ENCODE data around the gene IRF5.

IRF5 gene

DNA sequence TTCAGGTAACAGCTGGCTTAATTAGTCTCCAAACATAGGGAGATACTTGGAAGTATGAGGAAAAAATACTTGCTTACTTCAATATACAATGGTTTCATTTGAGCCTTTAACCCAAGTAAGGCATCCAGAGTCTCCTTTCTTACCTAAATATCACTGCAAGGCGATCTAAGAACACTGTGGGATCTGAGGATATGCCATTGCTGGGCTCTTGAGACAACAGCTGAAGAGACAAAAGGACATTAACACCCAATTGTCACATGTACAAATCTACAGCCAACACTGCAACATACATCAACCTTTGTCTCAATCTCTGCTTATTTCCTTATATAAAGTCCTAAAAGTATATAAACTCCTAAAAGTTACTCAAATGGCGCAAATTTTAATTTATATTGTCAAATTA lies 44.4 kb downstream of the IRF5 start:
- Histone ChIP-seq H3K27ac (ENCODE audit: extremely low read depth, low read depth, low read length) (no peak overlapping the region), H3K9me3 (ENCODE audit: control insufficient read depth, insufficient read depth, low read depth, low read length) (no peaks in the 10 kb centered on the region), H3K4me3 (ENCODE audit: low read depth, low read length) (no peak overlapping the region), H3K36me3 (ENCODE audit: control insufficient read depth in 2 of 2, insufficient read depth in 1 of 2, low read length in 2 of 2) (peaks cover 36 to 86% of the 10 kb centered on the region in 2 experiments), H3K4me1 (ENCODE audit: control insufficient read depth, insufficient read depth, low read length) (no peaks in the 10 kb centered on the region)
- POLR2A ChIA-PET = interaction anchor here (0.6 kb wide), 1 partner anchor 13 kb away, joined by 4 read pairs; no protein-coding TSS in a partner anchor
- CTCF ChIA-PET = interaction anchor here (1.7 kb wide), 1 partner anchor 109 kb away, joined by 6 read pairs; no protein-coding TSS in a partner anchor
- TF ChIP-seq ZNF324 (tag by site-specific recombination; IDR thresholded peaks at IDR 0.05) (no peak), HOXC10 (CRISPR knock-in tag; IDR thresholded peaks at IDR 0.05) (no peak), KLF7 (tag by site-specific recombination; IDR thresholded peaks at IDR 0.05; ENCODE audit: borderline replicate concordance) (no peak), ZNF112 (tag by site-specific recombination; IDR thresholded peaks at IDR 0.05) (no peak)

DNA sequence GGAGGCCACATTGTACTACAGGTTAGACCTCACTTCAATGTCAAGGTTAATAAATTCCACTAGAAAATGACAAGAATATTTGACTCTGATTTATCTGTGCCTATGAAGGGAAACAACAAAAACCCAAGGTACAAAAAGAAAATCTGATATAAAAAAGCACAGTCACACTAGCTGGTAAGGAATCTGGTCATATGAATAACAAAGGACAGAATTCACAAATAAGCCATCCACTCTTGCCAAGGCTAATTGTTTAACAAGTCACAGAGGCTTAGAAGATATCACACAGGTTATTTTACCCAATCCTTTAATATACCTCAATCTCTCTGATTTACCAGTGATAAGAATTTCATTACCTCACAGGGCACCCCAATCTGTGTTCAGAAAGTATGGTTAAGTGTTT lies 47.9 kb downstream of the IRF5 start:
- no peaks in the 10 kb centered on the region for H3K9me3 ChIP-seq (ENCODE audit: control insufficient read depth, insufficient read depth, low read depth, low read length)
- ChIA-PET CTCF (no interaction called here), POLR2A (no interaction called here)
- H3K27ac ChIP-seq (ENCODE audit: extremely low read depth, low read depth, low read length) = no peak overlapping the region
- no peaks in the 10 kb centered on the region for H3K4me1 ChIP-seq (ENCODE audit: control insufficient read depth, insufficient read depth, low read length)
- no peak overlapping the region for H3K4me3 ChIP-seq (ENCODE audit: low read depth, low read length)
- no peak for TF ChIP-seq ZNF266 (tag by site-specific recombination; IDR thresholded peaks at IDR 0.05; ENCODE audit: low read depth)
- no peak for TF ChIP-seq ZBTB20 (tag by site-specific recombination; IDR thresholded peaks at IDR 0.05)
- TF ChIP-seq, protein P1, sequence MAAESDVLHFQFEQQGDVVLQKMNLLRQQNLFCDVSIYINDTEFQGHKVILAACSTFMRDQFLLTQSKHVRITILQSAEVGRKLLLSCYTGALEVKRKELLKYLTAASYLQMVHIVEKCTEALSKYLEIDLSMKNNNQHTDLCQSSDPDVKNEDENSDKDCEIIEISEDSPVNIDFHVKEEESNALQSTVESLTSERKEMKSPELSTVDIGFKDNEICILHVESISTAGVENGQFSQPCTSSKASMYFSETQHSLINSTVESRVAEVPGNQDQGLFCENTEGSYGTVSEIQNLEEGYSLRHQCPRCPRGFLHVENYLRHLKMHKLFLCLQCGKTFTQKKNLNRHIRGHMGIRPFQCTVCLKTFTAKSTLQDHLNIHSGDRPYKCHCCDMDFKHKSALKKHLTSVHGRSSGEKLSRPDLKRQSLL (tag by site-specific recombination; IDR thresholded peaks at IDR 0.05) = no peak
- TF ChIP-seq, protein P2, sequence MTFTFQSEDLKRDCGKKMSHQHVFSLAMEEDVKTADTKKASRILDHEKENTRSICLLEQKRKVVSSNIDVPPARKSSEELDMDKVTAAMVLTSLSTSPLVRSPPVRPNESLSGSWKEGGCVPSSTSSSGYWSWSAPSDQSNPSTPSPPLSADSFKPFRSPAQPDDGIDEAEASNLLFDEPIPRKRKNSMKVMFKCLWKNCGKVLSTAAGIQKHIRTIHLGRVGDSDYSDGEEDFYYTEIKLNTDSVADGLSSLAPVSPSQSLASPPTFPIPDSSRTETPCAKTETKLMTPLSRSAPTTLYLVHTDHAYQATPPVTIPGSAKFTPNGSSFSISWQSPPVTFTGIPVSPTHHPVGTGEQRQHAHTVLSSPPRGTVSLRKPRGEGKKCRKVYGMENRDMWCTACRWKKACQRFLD (tag by site-specific recombination; IDR thresholded peaks at IDR 0.05) = no peak
- no peak for TF ChIP-seq MYNN (tag by site-specific recombination; IDR thresholded peaks at IDR 0.05; ENCODE audit: borderline replicate concordance)
- no peak for TF ChIP-seq ZNF626 (tag by site-specific recombination; IDR thresholded peaks at IDR 0.05)
- TF ChIP-seq ZNF514 (tag by site-specific recombination; IDR thresholded peaks at IDR 0.05) = no peak
- peaks cover 55 to 74% of the 10 kb centered on the region in 2 experiments for H3K36me3 ChIP-seq (ENCODE audit: control insufficient read depth in 2 of 2, insufficient read depth in 1 of 2, low read length in 2 of 2)

DNA sequence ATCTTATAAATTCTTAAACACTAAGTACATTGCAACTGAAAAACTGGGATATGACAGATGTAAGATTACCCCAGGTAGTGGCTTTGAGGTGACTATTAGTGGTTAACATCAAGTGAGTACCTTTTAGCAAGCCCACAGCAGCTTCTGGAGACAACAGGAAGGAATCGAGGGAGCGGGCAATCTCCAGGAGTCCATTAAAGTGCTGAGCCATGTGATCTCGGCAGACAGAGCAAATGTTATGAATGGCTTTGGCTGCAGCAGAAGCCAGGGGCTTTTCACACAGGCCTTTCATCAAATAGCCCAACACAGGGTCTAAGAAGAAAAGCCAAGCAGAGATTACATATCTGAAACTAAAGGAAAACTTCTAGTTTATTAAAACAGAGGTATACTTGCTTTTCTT lies 48.9 kb downstream of the IRF5 start:
- H3K4me3 ChIP-seq (ENCODE audit: low read depth, low read length) = no peak overlapping the region
- H3K36me3 ChIP-seq (ENCODE audit: control insufficient read depth in 2 of 2, insufficient read depth in 1 of 2, low read length in 2 of 2) = peaks cover 50 to 73% of the 10 kb centered on the region in 2 experiments
- no peaks in the 10 kb centered on the region for H3K9me3 ChIP-seq (ENCODE audit: control insufficient read depth, insufficient read depth, low read depth, low read length)
- POLR2A ChIA-PET = no interaction called here
- CTCF ChIA-PET = interaction anchor here (1.1 kb wide), 1 partner anchor 105 kb away, joined by 3 read pairs; no protein-coding TSS in a partner anchor
- H3K4me1 ChIP-seq (ENCODE audit: control insufficient read depth, insufficient read depth, low read length) = no peaks in the 10 kb centered on the region
- no peak overlapping the region for H3K27ac ChIP-seq (ENCODE audit: extremely low read depth, low read depth, low read length)
- TF ChIP-seq ZBTB21 (tag by site-specific recombination; IDR thresholded peaks at IDR 0.05) = no peak
- TF ChIP-seq ZNF777 (tag by site-specific recombination; IDR thresholded peaks at IDR 0.05; ENCODE audit: borderline replicate concordance) = no peak
- no peak for TF ChIP-seq ZNF155 (tag by site-specific recombination; IDR thresholded peaks at IDR 0.05)
- no peak for TF ChIP-seq ZNF223 (tag by site-specific recombination; IDR thresholded peaks at IDR 0.05)
- TF ChIP-seq, protein P3, sequence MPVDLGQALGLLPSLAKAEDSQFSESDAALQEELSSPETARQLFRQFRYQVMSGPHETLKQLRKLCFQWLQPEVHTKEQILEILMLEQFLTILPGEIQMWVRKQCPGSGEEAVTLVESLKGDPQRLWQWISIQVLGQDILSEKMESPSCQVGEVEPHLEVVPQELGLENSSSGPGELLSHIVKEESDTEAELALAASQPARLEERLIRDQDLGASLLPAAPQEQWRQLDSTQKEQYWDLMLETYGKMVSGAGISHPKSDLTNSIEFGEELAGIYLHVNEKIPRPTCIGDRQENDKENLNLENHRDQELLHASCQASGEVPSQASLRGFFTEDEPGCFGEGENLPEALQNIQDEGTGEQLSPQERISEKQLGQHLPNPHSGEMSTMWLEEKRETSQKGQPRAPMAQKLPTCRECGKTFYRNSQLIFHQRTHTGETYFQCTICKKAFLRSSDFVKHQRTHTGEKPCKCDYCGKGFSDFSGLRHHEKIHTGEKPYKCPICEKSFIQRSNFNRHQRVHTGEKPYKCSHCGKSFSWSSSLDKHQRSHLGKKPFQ (tag by site-specific recombination; IDR thresholded peaks at IDR 0.05) = no peak
- TF ChIP-seq ZNF132 (tag by site-specific recombination; IDR thresholded peaks at IDR 0.05; ENCODE audit: borderline replicate concordance) = no peak
- no peak for TF ChIP-seq KLF8 (tag by site-specific recombination; IDR thresholded peaks at IDR 0.05)
- no peak for TF ChIP-seq ZNF701 (tag by site-specific recombination; IDR thresholded peaks at IDR 0.05)
- TF ChIP-seq ZNF830 (tag by site-specific recombination; IDR thresholded peaks at IDR 0.05; ENCODE audit: low read depth) = no peak
- no peak for TF ChIP-seq ZBTB48 (tag by site-specific recombination; IDR thresholded peaks at IDR 0.05)
- no peak for TF ChIP-seq ZBTB7A (tag by site-specific recombination; IDR thresholded peaks at IDR 0.05; ENCODE audit: low read depth)
- TF ChIP-seq, protein P4, sequence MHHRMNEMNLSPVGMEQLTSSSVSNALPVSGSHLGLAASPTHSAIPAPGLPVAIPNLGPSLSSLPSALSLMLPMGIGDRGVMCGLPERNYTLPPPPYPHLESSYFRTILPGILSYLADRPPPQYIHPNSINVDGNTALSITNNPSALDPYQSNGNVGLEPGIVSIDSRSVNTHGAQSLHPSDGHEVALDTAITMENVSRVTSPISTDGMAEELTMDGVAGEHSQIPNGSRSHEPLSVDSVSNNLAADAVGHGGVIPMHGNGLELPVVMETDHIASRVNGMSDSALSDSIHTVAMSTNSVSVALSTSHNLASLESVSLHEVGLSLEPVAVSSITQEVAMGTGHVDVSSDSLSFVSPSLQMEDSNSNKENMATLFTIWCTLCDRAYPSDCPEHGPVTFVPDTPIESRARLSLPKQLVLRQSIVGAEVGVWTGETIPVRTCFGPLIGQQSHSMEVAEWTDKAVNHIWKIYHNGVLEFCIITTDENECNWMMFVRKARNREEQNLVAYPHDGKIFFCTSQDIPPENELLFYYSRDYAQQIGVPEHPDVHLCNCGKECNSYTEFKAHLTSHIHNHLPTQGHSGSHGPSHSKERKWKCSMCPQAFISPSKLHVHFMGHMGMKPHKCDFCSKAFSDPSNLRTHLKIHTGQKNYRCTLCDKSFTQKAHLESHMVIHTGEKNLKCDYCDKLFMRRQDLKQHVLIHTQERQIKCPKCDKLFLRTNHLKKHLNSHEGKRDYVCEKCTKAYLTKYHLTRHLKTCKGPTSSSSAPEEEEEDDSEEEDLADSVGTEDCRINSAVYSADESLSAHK (tag by site-specific recombination; IDR thresholded peaks at IDR 0.05) = no peak
- TF ChIP-seq, protein P5, sequence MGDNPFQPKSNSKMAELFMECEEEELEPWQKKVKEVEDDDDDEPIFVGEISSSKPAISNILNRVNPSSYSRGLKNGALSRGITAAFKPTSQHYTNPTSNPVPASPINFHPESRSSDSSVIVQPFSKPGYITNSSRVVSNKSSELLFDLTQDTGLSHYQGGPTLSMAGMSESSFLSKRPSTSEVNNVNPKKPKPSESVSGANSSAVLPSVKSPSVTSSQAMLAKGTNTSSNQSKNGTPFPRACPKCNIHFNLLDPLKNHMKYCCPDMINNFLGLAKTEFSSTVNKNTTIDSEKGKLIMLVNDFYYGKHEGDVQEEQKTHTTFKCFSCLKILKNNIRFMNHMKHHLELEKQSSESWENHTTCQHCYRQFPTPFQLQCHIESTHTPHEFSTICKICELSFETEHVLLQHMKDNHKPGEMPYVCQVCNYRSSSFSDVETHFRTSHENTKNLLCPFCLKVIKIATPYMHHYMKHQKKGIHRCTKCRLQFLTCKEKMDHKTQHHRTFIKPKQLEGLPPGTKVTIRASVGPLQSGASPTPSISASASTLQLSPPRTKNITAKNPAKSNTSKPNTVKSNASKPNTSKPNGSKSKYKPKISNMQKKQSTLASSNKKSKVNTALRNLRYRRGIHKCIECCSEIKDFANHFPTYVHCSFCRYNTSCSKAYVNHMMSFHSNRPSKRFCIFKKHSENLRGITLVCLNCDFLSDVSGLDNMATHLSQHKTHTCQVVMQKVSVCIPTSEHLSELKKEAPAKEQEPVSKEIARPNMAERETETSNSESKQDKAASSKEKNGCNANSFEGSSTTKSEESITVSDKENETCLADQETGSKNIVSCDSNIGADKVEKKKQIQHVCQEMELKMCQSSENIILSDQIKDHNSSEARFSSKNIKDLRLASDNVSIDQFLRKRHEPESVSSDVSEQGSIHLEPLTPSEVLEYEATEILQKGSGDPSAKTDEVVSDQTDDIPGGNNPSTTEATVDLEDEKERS (tag by site-specific recombination; IDR thresholded peaks at IDR 0.05) = no peak

Data from HEK293 (cell line).